H1 (cell line): ENCODE data around the gene TAF1D. TPM values are rescaled to one million over a fixed set of nuclear protein-coding genes. Genes with fewer than 3 reads are reported as not detected.

Experiments used
- CTCF ChIA-PET: fragments of 300-600 bp; sonication (Branson Sonifier 250); formaldehyde crosslinking; loops from one replicate; lab custom pipeline; 2021; ENCODE audit not compliant: partially characterized antibody; lab: Charles Lee
- POLR2A ChIA-PET: fragments of 300-600 bp; sonication (Branson Sonifier 250); formaldehyde crosslinking; loops from one replicate; lab custom pipeline; 2021; ENCODE audit warnings: inconsistent platforms; ENCODE audit not compliant: partially characterized antibody; lab: Charles Lee
- DNase-seq, 2 experiments: peaks; one replicate each; pipeline versions ENCODE4 v3.0.0 to v3.0.0-alpha.2; 2010 to 2022; ENCODE audit warnings: low spot score in 2 of 2, low read depth in 1 of 2, mixed read lengths in 1 of 2
- FAIRE-seq: peaks from 2 replicates; lab custom pipeline; 2011; peaks lifted over from hg19 to GRCh38; lab: Jason Lieb, UNC
- H2AFZ ChIP-seq: 2 replicates; pipeline ENCODE4 v1.8.1; 2012; ENCODE audit warnings: low read length, inconsistent platforms
- H2AK5ac ChIP-seq: 2 replicates; pipeline ENCODE4 v1.6.1; 2013; ENCODE audit warnings: low read depth, low read length
- H2BK120ac ChIP-seq: replicated peaks from 2 replicates; pipeline ENCODE3; 2013; ENCODE audit warnings: low read depth, low read length, inconsistent platforms
- H2BK12ac ChIP-seq: 2 replicates; pipeline ENCODE4 v1.6.1; 2013; ENCODE audit warnings: low read depth, low read length
- H2BK15ac ChIP-seq: 2 replicates; pipeline ENCODE4 v1.6.1; 2013; ENCODE audit warnings: low read length
- H2BK20ac ChIP-seq: 2 replicates; pipeline ENCODE4 v1.6.1; 2013; ENCODE audit warnings: low read length
- H2BK5ac ChIP-seq: 2 replicates; pipeline ENCODE4 v1.6.1; 2013; ENCODE audit warnings: low read depth, low read length
- H3K14ac ChIP-seq: 2 replicates; pipeline ENCODE4 v1.6.1; 2013; ENCODE audit warnings: inconsistent platforms; ENCODE audit not compliant: insufficient read length
- H3K18ac ChIP-seq: 2 replicates; pipeline ENCODE4 v1.6.1; 2013; ENCODE audit warnings: low read length; ENCODE audit errors: extremely low read depth
- H3K23ac ChIP-seq: 2 replicates; pipeline ENCODE4 v1.6.1; 2013; ENCODE audit warnings: inconsistent platforms; ENCODE audit not compliant: insufficient read length
- H3K23me2 ChIP-seq: 2 replicates; pipeline ENCODE4 v1.6.1; 2013; ENCODE audit warnings: low read depth, low read length
- H3K27ac ChIP-seq: 2 replicates; pipeline ENCODE4 v1.6.1; 2011; ENCODE audit warnings: low read depth, low read length, inconsistent platforms
- H3K27me3 ChIP-seq, 4 experiments: replicated peaks in 1 of 4; 1 replicate in 1 of 4; 2 replicates in 3 of 4; pipeline versions ENCODE4 v1.6.1 to v1.8.1; 2011 to 2013; ENCODE audit warnings: low read length in 3 of 4, mild to moderate bottlenecking in 3 of 4, inconsistent platforms in 2 of 4, mixed read lengths in 2 of 4, moderate library complexity in 1 of 4; ENCODE audit not compliant: control insufficient read depth in 3 of 4, insufficient read depth in 3 of 4; ENCODE audit errors: extremely low read depth in 1 of 4
- H3K36me3 ChIP-seq, 4 experiments: 2 replicates each; pipeline versions ENCODE4 v1.6.1 to v1.8.1; 2011 to 2013; ENCODE audit warnings: mild to moderate bottlenecking in 4 of 4, low read length in 3 of 4, moderate library complexity in 2 of 4, control low read depth in 1 of 4, inconsistent platforms in 1 of 4; ENCODE audit not compliant: insufficient read depth in 4 of 4, control insufficient read depth in 2 of 4
- H3K4ac ChIP-seq: replicated peaks from 2 replicates; pipeline ENCODE3; 2013; ENCODE audit warnings: low read length, low read depth, mixed read lengths, inconsistent platforms; ENCODE audit not compliant: insufficient read length
- H3K4me1 ChIP-seq, 4 experiments: replicated peaks in 1 of 4; 1 replicate in 1 of 4; 2 replicates in 3 of 4; pipeline versions ENCODE4 v1.6.1 to v1.8.1; 2011 to 2013; ENCODE audit warnings: low read length in 3 of 4, inconsistent platforms in 2 of 4, mixed read lengths in 1 of 4; ENCODE audit not compliant: insufficient read depth in 4 of 4, control insufficient read depth in 3 of 4
- H3K4me2 ChIP-seq, 2 experiments: 2 replicates each; pipeline versions ENCODE4 v1.6.1 to v1.8.1; 2011 to 2013; ENCODE audit warnings: low read depth in 2 of 2, low read length in 2 of 2, control low read depth in 1 of 2, inconsistent platforms in 1 of 2, mild to moderate bottlenecking in 1 of 2; ENCODE audit not compliant: insufficient read depth in 1 of 2
- H3K4me3 ChIP-seq, 4 experiments: fragments of 200-600, 300-600 bp in 1 of 4; sonication (generic), shearing (Covaris generic), sonication (Bioruptor Twin) in 1 of 4; 2 replicates each; pipeline versions ENCODE4 v1.5.1 to v1.8.1; 2011 to 2016; ENCODE audit warnings: low read length in 4 of 4, low read depth in 3 of 4, control low read depth in 2 of 4, inconsistent platforms in 2 of 4, mild to moderate bottlenecking in 2 of 4, mixed read lengths in 1 of 4, moderate library complexity in 1 of 4; ENCODE audit not compliant: insufficient read depth in 2 of 4; ENCODE audit errors: extremely low read depth in 1 of 4
- H3K56ac ChIP-seq: replicated peaks from 2 replicates; pipeline ENCODE3; 2013; ENCODE audit warnings: low read depth, mild to moderate bottlenecking, mixed read lengths, low read length, inconsistent platforms; ENCODE audit not compliant: insufficient read length
- H3K79me1 ChIP-seq: 2 replicates; pipeline ENCODE4 v1.6.1; 2013; ENCODE audit warnings: low read depth, low read length, control low read depth
- H3K79me2 ChIP-seq, 2 experiments: 2 replicates each; pipeline versions ENCODE4 v1.6.1 to v1.8.1; 2012 to 2013; ENCODE audit warnings: low read length in 2 of 2, mild to moderate bottlenecking in 2 of 2, inconsistent platforms in 1 of 2; ENCODE audit not compliant: insufficient read depth in 2 of 2, control insufficient read depth in 1 of 2
- H3K9ac ChIP-seq, 4 experiments: replicated peaks in 1 of 4; 1 replicate in 1 of 4; 2 replicates in 3 of 4; pipeline versions ENCODE4 v1.6.1 to v1.8.1; 2011 to 2013; ENCODE audit warnings: low read depth in 3 of 4, low read length in 3 of 4, control low read depth in 2 of 4, mild to moderate bottlenecking in 2 of 4, moderate library complexity in 2 of 4, inconsistent platforms in 1 of 4; ENCODE audit errors: extremely low read depth in 1 of 4
- H3K9me3 ChIP-seq, 2 experiments: 2 replicates each; pipeline versions ENCODE4 v1.6.1 to v1.8.1; 2012 to 2013; ENCODE audit warnings: mild to moderate bottlenecking in 2 of 2, moderate library complexity in 2 of 2, control low read depth in 1 of 2, inconsistent platforms in 1 of 2, low read depth in 1 of 2, low read length in 1 of 2, mixed read lengths in 1 of 2; ENCODE audit not compliant: insufficient read depth in 2 of 2
- H4K20me1 ChIP-seq, 2 experiments: replicated peaks in 1 of 2; 2 replicates each; pipeline versions ENCODE3 to v1.8.1; 2011 to 2013; ENCODE audit warnings: inconsistent platforms in 2 of 2, low read length in 2 of 2, mild to moderate bottlenecking in 1 of 2; ENCODE audit not compliant: insufficient read depth in 2 of 2, control insufficient read depth in 1 of 2
- H4K5ac ChIP-seq: 2 replicates; pipeline ENCODE4 v1.6.1; 2013; ENCODE audit warnings: low read length, low read depth, mixed read lengths, inconsistent platforms; ENCODE audit not compliant: insufficient read length
- H4K8ac ChIP-seq: 2 replicates; pipeline ENCODE4 v1.8.0; 2013; ENCODE audit warnings: mild to moderate bottlenecking, moderate library complexity, low read length, inconsistent platforms; ENCODE audit not compliant: insufficient read depth; ENCODE audit errors: extremely low read depth
- H4K91ac ChIP-seq: replicated peaks from 2 replicates; pipeline ENCODE3; 2013; ENCODE audit warnings: low read length, mixed read lengths, inconsistent platforms; ENCODE audit not compliant: insufficient read length
- CTBP2 ChIP-seq: IDR thresholded peaks from 2 replicates; pipeline ENCODE4 v1.7.0; 2011; ENCODE audit warnings: borderline replicate concordance, mild to moderate bottlenecking, moderate library complexity, mixed read lengths, low read length; ENCODE audit not compliant: insufficient read depth, insufficient read length
- POLR2A ChIP-seq, 2 experiments: IDR thresholded peaks; 1 replicate in 1 of 2; 2 replicates in 1 of 2; pipeline ENCODE4 v1.6.1; 2011; ENCODE audit warnings: low read depth in 2 of 2, low read length in 2 of 2, mild to moderate bottlenecking in 2 of 2; ENCODE audit errors: control extremely low read depth in 1 of 2
- POLR2AphosphoS5 ChIP-seq: IDR thresholded peaks from 2 replicates; pipeline ENCODE4 v1.6.1; 2011; ENCODE audit warnings: low read depth, low read length
- WGBS, 2 experiments: shearing (Covaris generic) in 1 of 2; methylation state at CpG; one replicate each; pipeline versions ENCODE4 v1.1.6 to v1.1.7; 2013 to 2015; ENCODE audit warnings: low lambda C conversion rate in 2 of 2, mixed read lengths in 2 of 2, inconsistent platforms in 1 of 2, low coverage in 1 of 2, missing lambda C conversion rate in 1 of 2; ENCODE audit not compliant: insufficient replicate concordance in 2 of 2, insufficient coverage in 1 of 2, insufficient read length in 1 of 2; ENCODE audit errors: extremely low coverage in 1 of 2, missing lambda C conversion rate in 1 of 2; 5-methylcytosine and 5-hydroxymethylcytosine counted together
- polyA plus RNA-seq, 7 experiments: library from polyadenylated mRNA; depleted of rRNA in 3 of 7; stranded (reverse) in 5 of 7; unstranded in 2 of 7; fragments of >200 nt in 5 of 7; fragments of 200-250 nt in 2 of 7; gene quantifications; 1 replicate in 5 of 7; 2 replicates in 1 of 7; 4 replicates in 1 of 7; pipeline versions ENCODE4 v1.2.1 to v1.2.3, GENCODE V29; 2011 to 2013; ENCODE audit warnings: missing spikeins in 2 of 7, mixed read lengths in 2 of 7
- total RNA-seq: library from RNA; stranded (reverse); fragmentation: NEBNext Ultra II Directional; extraction: Animal tissue kit (Norgen Biotek cat#: 25700); gene quantifications from 2 replicates; pipeline ENCODE4 v1.2.1, GENCODE V29; 2021
- TF ChIP-seq, protein P1 (sequence below): IDR thresholded peaks from 2 replicates; pipeline ENCODE4 v1.6.1; 2012; ENCODE audit warnings: inconsistent platforms

Gene TAF1D
- total and polyA plus RNA-seq, 2 of the 8 experiments (the other 6 are each of a cell fraction or from before 2014, with no cell fraction given) = 64.7 to 212 TPM

DNA sequence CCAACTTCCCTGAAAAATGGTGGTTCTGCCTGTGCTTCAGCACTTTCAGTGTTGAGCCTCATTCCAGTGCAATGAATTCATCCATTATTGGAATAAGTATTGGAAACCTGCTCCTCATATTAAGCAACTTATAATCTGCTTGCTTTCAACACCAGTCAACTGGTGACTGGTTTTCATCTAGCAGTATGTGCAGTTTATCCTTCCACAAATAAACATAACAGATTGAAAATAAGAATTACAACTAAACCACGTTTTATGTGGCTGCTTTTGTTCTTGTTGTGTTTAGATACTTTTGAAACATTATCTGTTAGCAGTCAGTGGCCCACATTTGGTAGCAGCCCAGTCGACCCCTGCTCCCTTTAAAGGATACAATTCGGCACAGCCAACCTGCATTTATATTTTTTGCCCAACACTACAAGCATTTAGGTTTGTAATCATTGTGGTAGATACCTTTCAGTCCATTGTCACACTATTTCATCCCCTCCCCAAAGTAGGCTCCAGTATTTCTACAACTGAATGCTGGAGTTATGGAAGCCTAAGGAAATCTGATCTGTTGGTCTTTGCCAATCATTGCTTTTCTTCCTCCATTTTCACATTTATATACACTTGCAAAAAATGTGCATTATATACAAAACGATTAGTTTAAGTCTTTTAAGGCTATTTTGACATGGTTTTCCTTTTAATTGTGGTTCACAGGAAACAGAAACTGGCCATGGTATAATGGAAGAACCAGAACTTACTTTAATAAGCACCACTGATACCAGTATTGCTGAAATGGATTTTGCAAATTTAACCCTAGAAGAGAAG is 13.1 kb downstream of the TAF1D start:
- CTCF ChIA-PET = interaction anchor here (1.4 kb wide), 1 partner anchor 493 kb away, joined by 3 read pairs; no protein-coding TSS in a partner anchor
- Histone ChIP-seq H3K4me1 (no peaks in the 10 kb centered on the region), H3K27ac (no peak overlapping the region), H3K4me3 (no peak overlapping the region), H4K5ac (no peak overlapping the region), H2AFZ (no peak overlapping the region), H2AK5ac (no peak overlapping the region), H2BK20ac (no peak overlapping the region), H3K79me2 (no peaks in the 10 kb centered on the region), H4K91ac (no peak overlapping the region), H4K8ac (no peak overlapping the region), H3K56ac (no peak overlapping the region), H3K36me3 (peaks cover 16 to 79% (median 49%) of the 10 kb centered on the region in 4 experiments), H3K4ac (no peak overlapping the region), H3K79me1 (no peaks in the 10 kb centered on the region), H3K14ac (no peak overlapping the region), H2BK5ac (no peak overlapping the region), H3K27me3 (no peaks in the 10 kb centered on the region), H3K9me3 (no peaks in the 10 kb centered on the region), H3K4me2 (no peak overlapping the region), H3K18ac (no peak overlapping the region), H3K23ac (no peak overlapping the region), H2BK15ac (no peak overlapping the region), H2BK12ac (no peak overlapping the region), H2BK120ac (no peak overlapping the region), H3K9ac (no peak overlapping the region), H3K23me2 (no peaks in the 10 kb centered on the region), H4K20me1 (peaks cover 5 to 6% of the 10 kb centered on the region in 2 experiments)
- POLR2A ChIA-PET = interaction anchor here (0.6 to 21.2 kb wide), 19 partner anchors 5 to 90 kb away, joined by 3 to 495 read pairs (median 4); partner anchors contain the start of genes C11orf54 and TAF1D
- FAIRE-seq = no peak
- 62% methylated on average over 4 of the region's 4 CpGs; no CpG with 5 or more reads in 1 of the 2 experiments for WGBS, 2 experiments
- DNase-seq = no peak
- TF ChIP-seq CTBP2 (no peak), POLR2AphosphoS5 (peak; percentile 79), POLR2A (IDR thresholded peaks at IDR 0.05; ENCODE audit: control extremely low read depth in 1 of 2, low read depth in 2 of 2, low read length in 2 of 2) (peak; percentile 38 to 68; a peak in 2 of 3 replicates)
- TF ChIP-seq, protein P1, sequence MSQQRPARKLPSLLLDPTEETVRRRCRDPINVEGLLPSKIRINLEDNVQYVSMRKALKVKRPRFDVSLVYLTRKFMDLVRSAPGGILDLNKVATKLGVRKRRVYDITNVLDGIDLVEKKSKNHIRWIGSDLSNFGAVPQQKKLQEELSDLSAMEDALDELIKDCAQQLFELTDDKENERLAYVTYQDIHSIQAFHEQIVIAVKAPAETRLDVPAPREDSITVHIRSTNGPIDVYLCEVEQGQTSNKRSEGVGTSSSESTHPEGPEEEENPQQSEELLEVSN = no peak
